HG03442 (cell line): Measurements from ENCODE around the gene RILPL1.
"Not testable (repeated sequence)": the region's sequence is repeated elsewhere in the genome, so short reads cannot be mapped to it uniquely, and the experiment has no call there.

Source experiments
- ATAC-seq: cut with Tn5 transposase; IDR thresholded peaks from one replicate; pipeline ENCODE4 v1.9.1; 2021; ENCODE audit warnings: mild to moderate bottlenecking, moderate library complexity; ENCODE audit not compliant: unreplicated experiment

Gene RILPL1

DNA sequence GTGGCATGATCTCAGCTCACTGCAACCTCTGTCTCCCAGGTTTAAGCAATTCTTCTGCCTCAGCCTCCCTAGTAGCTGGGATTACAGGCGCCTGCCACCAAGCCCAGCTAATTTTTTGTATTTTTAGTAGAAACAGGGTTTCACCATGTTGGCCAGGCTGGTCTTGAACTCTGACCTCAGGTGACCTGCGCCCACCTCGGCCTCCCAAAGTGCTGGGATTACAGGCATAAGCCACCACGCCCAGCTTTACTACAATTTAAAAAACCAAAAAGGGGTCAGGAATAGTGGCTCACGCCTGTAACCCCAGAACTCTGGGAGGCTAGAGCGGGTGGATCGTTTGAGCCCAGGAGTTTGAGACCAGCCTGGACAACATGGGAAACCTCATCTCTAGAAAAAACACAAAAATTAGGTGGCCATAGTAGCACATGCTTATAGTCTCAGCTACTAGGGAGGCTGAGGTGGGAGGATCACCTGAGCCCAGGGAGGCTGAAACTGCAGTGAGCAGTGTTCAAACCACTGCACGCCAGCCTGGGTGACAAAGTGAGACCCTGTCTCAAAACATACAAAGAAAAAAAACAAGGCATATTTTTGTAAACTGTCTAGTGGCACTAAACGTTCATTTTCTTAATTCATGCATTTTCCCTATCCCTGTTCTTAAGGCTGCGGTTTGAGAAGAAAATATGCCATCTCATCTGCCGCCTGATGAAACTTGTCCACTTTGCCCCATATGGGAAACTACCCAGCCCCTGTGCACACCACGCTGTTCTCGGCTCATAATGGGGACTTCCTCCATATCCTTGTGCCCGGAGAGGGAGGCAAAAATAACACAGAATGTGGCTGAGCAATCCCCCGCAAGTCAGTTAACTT is 101.3 kb downstream of the RILPL1 start:
- ATAC-seq, result not testable (repeated sequence)

DNA sequence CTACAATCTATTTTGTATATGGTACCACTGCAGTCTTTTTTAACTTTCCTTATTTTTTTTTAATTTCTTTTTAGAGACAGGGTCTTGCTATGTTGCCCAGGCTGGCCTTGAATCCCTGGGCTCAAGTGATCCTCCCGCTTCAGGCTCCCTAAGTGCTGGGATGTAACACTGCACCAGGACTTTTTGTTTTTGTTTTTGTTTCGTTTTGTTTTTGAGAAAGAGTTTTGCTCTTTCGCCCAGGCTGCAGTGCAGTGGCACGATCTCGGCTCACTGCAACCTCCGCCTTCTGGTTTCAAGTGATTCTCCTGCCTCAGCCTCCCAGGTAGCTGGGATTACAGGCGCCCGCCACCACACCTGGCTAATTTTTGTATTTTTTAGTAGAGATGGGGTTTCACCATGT is 104.4 kb downstream of the RILPL1 start:
- ATAC-seq, result not testable (repeated sequence)

DNA sequence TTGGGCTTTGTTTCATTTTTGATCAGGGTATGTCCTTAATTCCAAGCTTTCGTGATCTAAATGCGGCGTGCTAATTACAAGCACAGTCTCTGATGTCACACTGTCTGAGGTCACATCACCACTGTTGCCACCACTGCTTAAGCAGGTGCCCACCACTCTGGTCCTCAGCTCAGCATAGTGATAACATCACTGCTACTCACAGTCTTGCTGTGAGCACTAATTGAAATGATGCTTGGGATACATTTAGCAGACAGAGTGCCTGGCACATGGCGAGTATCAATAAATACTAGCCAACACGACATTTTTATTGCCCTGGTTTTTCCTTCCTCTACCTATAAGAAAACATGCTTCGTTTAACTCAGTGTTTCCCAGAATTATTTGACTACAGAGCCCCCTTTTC is 104.9 kb downstream of the RILPL1 start:
- ATAC-seq, result no peak

DNA sequence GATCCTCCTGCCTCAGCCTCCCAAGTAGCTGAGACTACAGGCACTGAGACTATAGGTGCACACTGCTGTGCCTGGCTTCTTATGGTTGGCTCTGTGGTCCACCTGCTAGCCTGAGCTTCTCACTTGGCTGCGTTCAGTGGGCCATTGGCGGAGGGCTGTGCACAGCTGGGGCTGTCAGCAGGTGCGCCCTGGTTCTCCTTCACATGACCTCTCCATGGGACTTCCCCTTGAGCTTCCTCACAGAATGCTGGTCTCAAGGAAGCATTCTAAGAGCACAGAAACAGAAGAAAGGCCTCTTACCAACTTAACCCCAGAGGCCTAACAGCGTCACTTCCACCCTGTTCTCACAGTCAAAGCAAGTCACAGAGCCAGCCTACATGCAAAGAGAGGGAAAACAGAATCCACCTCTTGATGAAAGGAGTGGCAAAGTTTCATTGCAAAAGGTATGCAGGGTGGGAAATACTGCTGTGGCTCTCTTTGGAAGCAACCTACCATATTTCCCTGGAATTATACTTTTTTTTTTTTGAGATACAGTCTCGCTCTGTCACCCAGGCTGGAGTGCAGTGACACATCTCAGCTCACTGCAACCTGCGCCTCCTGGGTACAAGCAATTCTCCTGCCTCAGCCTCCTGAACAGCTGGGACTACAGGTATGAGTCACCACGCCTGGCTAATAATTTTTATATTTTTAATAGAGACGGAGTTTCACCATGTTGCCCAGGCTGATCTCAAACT is 106.3 kb downstream of the RILPL1 start:
- ATAC-seq, result peak; percentile 86

DNA sequence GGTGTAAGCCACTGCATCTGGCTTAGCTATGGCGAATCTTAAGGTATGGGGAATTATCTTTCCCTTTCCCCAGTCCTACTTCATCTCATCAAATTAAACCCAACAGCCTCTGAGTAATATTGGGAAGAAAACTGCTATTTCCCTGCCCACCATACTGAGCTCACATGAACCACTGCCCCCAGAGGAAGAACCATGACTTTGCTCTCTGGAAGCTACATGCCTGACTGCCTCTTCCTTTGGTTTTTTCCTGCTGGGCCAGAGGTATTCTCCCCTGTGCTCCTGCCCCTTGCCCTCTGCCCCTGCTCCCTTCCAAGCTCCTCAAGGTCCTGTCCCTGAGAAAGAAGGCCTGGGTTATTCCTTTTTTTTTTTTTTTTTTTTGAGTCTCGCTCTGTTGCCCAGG is 112.2 kb downstream of the RILPL1 start:
- no peak for ATAC-seq
